CD4-positive, alpha-beta T cell treated with Interferon alpha-2 for 1 hour (primary cell): Measurements from ENCODE around the gene CCNE1.
"Not testable (repeated sequence)": the region's sequence is repeated elsewhere in the genome, so short reads cannot be mapped to it uniquely, and the experiment has no call there.

Source experiments
- DNase-seq, 2 donors: peaks; one replicate each; pipeline ENCODE4 v3.0.0-alpha.2; 2020 to 2022

The CCNE1 gene

DNA sequence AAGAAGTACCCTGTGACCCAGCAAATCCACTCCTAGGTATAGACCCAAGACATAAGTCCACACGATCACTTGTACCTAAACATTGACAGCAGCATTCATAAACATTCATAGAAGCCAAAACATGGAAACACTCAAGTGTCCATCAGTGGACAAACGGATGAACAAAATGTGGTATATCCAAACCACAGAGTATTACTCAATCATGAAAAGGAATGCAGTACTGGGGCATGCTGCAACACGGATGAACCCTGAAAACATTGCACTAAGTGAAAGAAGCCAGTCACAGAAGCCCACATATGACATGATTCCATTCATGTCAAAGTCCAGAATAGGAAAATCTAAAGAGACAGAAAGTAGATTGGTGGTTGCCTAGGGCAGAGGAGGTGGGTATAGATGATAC is 22.8 kb upstream of the CCNE1 start:
- no peak for DNase-seq

DNA sequence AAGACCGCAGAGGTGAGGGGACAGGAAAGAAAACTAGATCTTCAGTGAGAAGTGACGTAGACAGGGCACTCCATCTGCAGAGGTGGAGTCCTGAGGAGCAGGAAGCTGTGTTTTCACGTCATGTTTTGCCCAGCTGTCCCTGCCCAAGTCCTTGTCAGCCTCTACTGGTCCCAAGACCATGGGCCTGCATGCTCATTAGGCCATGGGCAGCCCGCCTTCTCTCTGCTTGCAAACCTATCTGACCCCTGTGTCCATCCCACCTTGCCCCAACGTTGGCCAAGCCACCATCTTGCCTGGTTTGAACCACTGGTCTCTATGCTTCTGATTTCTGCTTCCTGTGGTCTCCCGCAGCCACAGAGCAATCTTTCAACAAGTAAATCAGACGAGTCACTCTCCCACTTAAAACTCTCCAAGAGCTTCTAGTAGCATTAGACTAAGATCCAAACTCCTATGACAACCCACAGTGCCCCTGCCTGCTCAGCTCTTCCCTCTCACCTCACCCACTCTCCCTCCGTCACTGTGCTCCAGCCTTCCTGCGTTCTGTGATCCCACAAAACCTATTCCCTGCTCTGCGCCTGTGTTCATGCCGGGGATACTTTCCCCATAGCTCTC is 18.6 kb upstream of the CCNE1 start:
- DNase-seq = no peak

- DNase-seq = not testable (repeated sequence)
These were observed 17.3 kb upstream of the CCNE1 start for GRCh38 chr19:29794490-29794889.

DNA sequence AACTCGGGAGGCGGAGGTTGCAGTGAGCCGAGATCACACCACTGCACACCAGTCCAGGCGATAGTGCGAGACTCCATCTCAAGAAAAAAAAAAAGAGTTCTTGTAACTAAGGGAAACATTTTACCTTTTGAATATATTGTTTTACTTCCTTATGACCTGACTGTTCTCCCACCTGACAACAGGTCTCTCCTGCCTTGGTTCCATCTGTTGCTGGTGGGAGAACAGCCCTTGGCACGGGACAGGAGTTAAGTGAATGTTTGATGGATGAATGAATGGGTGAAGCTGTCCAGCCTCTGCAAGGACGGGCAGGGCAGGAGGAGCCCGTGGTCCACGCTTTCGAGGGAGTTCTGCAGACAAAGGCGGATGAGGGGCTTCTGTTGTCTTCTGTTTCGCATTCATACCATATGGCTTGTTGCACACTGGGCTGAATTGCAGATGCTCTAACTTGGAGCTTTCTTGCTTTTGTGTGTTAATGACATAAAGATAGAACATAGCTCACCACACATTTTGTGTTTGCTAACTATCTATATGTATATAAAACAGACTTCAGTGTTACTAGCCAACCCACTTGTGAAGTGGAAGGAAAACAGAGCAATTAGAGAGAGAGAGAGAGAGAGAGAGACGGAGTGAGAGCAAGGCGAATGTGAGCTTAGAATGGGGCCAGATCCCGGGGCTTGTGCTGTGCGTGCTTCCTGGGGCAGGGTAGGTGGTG is 16.2 kb upstream of the CCNE1 start:
- DNase-seq = no peak

GRCh38 chr19:29796173-29796573 is 15.6 kb upstream of the CCNE1 start:
- no peak for DNase-seq

DNA sequence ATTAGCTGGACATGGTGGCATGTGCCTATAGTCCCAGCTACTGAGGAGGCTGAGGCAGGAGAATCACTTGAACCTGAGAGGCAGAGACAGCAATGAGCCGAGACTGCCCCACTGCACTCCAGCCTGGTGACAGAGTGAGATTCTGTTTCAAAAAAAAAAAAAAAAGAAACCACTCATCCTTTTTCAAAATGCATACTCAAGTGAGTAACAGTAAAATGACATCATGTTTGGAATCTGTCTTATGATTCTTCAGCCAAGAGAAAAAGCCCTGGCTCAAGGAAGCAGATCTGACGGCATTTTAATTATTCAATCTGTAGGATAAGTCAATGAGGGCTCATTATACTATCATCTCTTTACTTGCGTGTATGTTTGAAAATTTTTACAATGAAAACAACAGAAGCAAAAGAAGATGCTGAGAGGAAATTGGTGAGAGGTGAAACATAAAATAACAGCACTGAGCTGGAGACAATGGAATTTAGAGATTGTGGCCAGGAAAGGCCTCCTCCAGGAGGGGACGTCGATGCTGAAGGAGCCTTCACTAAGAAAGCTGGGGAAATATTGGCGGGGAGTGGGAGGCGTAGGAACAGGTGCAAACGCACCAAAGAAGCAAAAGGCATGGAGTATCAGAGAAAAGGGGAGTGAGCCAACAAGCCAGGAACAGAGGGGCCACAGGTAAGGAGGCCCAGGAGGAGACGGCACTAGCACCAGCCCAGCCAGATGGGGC is 12.9 kb upstream of the CCNE1 start:
- no peak for DNase-seq

DNA sequence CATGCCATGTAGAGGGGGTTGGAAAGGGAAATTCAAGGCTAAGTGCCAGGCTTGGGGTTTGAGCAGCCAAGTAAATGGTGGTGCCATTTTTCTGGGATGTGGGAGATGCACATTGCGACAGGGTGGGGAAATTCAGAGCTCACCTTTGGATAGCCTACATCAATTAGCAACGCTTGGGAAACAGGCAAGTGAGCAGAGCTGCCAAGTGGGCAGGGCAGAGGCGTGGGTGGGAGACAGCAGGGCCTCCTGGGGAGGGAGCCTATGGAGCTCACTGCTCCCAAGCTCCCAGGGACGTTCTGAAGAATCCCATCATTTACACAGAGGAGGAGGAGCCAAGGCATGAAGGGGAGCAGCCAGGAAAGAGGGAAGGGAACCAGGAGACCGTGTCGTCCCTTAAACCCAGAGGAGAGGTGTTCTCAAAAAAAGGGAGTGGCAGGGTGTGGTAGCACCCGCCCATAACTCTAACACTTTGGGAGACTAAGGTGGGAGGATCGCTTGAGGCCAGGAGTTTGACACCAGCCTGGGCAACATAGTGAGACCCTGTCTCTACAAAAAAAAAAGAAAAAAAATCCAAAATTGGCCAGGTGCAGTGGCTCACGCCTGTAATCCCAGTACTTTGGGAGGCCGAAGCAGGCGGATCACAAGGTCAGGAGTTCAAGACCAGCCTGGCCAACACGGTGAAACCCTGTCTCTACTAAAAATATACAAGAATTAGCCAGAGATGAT is 11.5 kb upstream of the CCNE1 start:
- no peak for DNase-seq

- not testable (repeated sequence) for DNase-seq
These were observed 7.8 kb upstream of the CCNE1 start for GRCh38 chr19:29803951-29804350.

DNA sequence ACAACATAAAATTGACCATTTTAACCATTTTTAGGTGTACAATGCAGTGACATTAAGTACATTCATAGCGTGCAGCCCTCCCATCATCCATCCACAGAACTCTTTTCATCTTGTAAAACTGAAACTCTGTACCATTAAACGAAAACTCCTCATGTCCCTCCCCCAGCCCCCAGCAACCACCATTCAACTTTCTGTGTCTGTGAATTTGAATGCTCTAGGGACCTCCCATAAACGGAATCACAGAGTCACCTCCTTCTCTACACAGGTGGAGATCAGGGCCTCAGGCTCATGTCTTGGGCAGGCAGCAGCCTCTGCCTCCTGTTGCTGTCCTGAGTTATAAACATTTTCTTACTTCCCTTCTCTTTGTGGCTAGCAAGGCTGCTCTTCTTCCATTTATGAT is 7.3 kb upstream of the CCNE1 start:
- DNase-seq = no peak

- DNase-seq = no peak
These were observed 6.5 kb upstream of the CCNE1 start for GRCh38 chr19:29805031-29805965.

DNA sequence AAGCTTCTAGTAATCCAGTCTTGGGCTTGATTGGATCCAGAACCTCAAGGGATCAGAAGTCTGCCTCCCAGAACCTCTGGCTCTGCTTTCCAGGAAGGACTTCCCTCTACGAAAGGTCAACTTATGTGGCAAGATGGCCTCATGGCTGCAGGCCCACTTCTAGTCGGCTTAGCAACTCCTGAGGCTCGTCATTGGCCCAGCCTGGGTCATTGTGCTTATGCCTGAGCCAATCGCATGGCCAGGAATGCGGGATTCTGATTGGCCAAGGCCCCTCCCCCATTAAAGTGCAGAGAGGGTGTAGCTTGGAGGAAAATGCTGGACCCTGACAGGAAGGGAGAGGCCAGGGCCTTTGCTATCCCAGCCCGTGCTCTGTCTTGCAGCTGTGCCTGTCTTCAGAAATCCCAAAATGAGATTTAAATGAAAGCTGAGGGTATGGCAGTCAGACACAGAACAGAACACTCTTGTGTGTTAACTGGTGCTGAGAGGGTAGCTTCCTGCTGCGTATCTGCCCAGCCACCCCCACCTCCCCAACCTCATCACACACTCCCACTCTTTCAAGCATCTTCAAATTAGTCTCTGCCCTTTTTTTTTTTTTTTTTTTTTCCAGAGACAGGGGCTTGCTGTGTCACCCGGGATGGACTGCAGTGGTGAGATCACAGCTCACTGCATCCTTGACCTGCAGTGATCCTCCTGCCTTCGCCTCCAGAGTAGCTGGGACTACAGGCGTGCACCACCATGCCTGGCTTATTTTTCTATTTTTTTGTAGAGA is 5.5 kb upstream of the CCNE1 start:
- no peak for DNase-seq

GRCh38 chr19:29807178-29807577 is 4.6 kb upstream of the CCNE1 start:
- no peak for DNase-seq

DNA sequence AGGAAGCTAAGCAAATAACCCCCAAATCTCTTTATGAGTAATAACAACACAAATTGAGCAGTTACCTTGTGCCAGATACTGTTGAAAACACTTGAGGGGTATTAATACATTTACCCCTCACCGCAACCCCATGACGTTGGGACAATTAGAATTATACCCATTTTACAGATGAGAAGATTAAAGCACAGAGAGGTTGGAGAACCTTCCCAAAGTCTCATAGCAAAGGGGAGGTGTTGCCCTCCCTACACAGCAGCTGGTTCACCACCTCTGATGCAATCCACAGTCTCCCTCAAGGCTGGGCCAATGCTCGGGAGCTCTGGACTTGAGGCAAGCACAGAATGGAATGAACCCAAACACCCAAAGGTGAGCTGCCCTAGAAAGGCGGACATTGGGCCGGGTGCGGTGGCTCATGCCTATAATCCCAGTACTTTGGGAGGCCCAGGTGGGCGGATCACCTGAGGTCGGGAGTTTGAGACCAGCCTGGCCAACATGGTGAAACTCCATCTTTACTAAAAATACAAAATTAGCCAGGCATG is 3.9 kb upstream of the CCNE1 start:
- DNase-seq = no peak

DNA sequence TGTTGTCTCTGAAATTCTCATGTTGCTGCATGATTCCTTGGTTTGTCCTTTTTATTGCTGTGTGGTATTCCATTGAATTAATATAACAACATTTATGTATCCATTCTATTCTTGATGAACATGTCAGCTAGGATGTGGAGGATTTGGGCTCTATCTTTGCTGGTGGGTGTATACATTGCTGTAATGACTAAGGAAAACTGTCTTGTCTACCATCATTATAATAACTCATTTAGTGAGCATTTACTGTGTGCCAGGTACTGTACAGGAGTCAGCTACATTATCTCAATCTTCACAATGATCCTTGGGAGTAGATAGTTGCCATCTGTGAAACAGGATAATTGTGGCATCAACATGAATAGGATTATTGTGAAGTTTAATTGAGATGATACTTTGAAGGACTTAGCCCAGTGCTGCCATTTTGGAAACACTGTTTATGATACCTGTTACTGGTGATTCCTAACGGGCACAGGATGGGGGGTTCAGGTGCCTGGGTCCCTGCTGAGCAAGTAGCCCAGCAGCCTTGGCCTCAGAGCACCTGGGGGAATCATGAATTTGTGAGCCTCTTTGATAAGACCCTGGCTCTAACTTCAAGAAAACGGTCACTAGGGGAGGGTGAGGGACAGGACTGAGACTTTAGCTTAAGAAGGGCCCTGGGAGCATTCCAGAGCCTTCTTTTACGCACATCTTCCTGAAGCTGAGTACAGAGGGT is 1.8 kb upstream of the CCNE1 start:
- DNase-seq = no peak

GRCh38 chr19:29810504-29810871 is 1.3 kb upstream of the CCNE1 start:
- no peak for DNase-seq

DNA sequence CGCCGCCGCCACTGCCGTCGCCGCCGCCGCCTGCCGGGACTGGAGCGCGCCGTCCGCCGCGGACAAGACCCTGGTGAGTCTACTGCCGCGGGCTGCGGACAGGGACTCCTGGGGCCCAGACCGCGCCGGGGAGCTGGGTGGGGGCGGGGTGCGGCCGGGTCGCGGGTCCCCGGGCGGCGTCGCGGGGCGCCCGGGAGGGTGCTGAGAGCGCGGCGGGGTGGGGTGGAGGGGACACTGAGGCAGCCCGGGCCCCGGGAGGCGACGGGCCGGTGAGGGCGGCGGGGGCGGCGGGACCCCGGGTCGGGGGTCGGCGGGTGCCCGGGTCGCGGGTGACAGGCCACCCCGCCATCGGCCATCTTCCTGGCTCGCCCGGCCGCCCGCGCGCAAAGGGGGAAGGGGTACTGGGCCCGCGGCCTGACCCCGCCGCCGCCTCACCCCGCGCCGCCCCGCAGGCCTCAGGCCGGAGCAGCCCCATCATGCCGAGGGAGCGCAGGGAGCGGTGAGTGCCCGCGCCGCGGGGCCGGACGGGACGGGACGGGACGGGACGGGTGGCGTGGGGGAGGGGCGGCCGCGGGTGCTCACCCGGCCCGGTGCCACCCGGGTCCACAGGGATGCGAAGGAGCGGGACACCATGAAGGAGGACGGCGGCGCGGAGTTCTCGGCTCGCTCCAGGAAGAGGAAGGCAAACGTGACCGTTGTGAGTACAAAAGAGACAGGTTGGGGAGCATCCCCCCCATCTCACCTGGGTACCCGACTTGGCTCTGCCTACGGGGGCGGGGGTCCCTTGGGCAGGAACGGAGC is 489 bp downstream of the CCNE1 start:
- no peak for DNase-seq

- no peak for DNase-seq
These were observed 1.1 kb downstream of the CCNE1 start for GRCh38 chr19:29812881-29813275.

- DNase-seq = no peak
These were observed 1.9 kb downstream of the CCNE1 start for GRCh38 chr19:29813642-29814041.

GRCh38 chr19:29815231-29815630 is 3.4 kb downstream of the CCNE1 start:
- DNase-seq = peak in 1 of 2 donors; percentile 15

- no peak for DNase-seq
These were observed 5.5 kb downstream of the CCNE1 start for GRCh38 chr19:29817316-29817715.
